Neuron (in vitro differentiated cells): ENCODE data around the gene ATP13A3.

Source experiments
- H2AFZ ChIP-seq: one replicate; pipeline ENCODE4 v1.6.1; 2013; ENCODE audit warnings: low read depth, mild to moderate bottlenecking, inconsistent platforms, low read length, moderate library complexity
- H3K27me3 ChIP-seq: one replicate; pipeline ENCODE4 v1.6.1; 2013; ENCODE audit warnings: low read length; ENCODE audit not compliant: insufficient read depth
- H3K36me3 ChIP-seq: one replicate; pipeline ENCODE4 v1.6.1; 2013; ENCODE audit warnings: low read length; ENCODE audit not compliant: insufficient read depth
- H3K4me1 ChIP-seq: one replicate; pipeline ENCODE4 v1.6.1; 2013; ENCODE audit warnings: low read length; ENCODE audit not compliant: insufficient read depth
- H3K4me3 ChIP-seq: 2 replicates; pipeline ENCODE4 v1.5.1; 2013; ENCODE audit warnings: mild to moderate bottlenecking, low read length, moderate library complexity
- H3K9me3 ChIP-seq: one replicate; pipeline ENCODE4 v1.6.1; 2013; ENCODE audit warnings: low read length

The ATP13A3 gene

DNA sequence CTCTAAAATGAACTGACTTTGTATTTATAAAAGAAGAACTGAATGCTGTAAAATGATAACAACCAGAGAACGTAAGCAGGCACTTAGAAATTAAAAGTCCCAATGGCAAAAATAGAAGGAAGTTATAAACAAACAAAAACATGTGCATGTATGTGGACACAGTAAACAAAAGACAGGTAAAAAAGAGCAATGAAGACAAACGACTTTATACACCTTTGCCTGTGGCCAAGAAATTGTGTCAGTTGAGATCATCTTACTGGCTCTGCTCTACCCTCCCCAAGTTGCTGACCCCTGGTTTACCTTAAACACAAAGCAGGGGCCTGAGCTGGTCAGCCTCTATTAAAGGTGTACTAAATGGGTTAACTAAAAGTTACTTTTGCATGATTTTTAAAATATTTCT, 46.0 kb downstream of the ATP13A3 start:
- Histone ChIP-seq H3K4me1 (no peaks in the 10 kb centered on the region), H3K9me3 (no peaks in the 10 kb centered on the region), H3K4me3 (no peak overlapping the region), H2AFZ (no peak overlapping the region), H3K27me3 (no peaks in the 10 kb centered on the region), H3K36me3 (peaks cover 71% of the 10 kb centered on the region)

- Histone ChIP-seq H3K4me3 (no peak overlapping the region), H3K36me3 (peaks cover 76% of the 10 kb centered on the region), H3K4me1 (no peaks in the 10 kb centered on the region), H3K9me3 (no peaks in the 10 kb centered on the region), H2AFZ (no peak overlapping the region), H3K27me3 (no peaks in the 10 kb centered on the region)
These were observed 46.8 kb downstream of the ATP13A3 start for GRCh38 chr3:194439881-194440550.

- Histone ChIP-seq H3K4me3 (no peak overlapping the region), H3K9me3 (no peaks in the 10 kb centered on the region), H2AFZ (no peak overlapping the region), H3K4me1 (no peaks in the 10 kb centered on the region), H3K27me3 (no peaks in the 10 kb centered on the region), H3K36me3 (peaks cover 88% of the 10 kb centered on the region)
These were observed 52.3 kb downstream of the ATP13A3 start for GRCh38 chr3:194434503-194434902.

DNA sequence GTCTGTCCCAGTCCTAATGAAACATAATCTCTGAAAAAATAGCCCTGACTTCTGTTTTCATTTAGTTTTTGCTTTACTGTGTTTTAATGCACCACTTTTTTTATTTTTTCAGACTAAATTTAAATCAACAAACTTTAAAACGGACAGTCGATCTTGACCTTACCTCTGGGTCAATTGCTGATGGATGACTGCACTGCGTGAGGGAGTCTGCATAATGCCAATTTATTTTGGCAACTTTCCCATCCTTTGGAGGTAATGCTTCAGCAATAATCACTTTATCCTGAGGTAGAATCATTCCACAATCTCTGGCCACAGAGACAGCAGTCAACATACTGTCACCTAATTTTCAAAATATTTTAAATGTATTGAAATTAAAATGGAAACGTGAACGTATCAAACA, 55.2 kb downstream of the ATP13A3 start:
- H3K36me3 ChIP-seq, result peaks cover 79% of the 10 kb centered on the region
- no peak overlapping the region for H3K4me3 ChIP-seq
- no peaks in the 10 kb centered on the region for H3K4me1 ChIP-seq

GRCh38 chr3:194425399-194425798, 61.4 kb downstream of the ATP13A3 start:
- no peaks in the 10 kb centered on the region for H3K9me3 ChIP-seq
- no peaks in the 10 kb centered on the region for H3K27me3 ChIP-seq
- no peak overlapping the region for H2AFZ ChIP-seq
- H3K36me3 ChIP-seq, result peaks cover 61% of the 10 kb centered on the region
- no peaks in the 10 kb centered on the region for H3K4me1 ChIP-seq
- no peak overlapping the region for H3K4me3 ChIP-seq

More for the DNA sequence above, 55.2 kb downstream of the ATP13A3 start:
- no peaks in the 10 kb centered on the region for H3K27me3 ChIP-seq
- H2AFZ ChIP-seq, result no peak overlapping the region
- H3K9me3 ChIP-seq, result no peaks in the 10 kb centered on the region

DNA sequence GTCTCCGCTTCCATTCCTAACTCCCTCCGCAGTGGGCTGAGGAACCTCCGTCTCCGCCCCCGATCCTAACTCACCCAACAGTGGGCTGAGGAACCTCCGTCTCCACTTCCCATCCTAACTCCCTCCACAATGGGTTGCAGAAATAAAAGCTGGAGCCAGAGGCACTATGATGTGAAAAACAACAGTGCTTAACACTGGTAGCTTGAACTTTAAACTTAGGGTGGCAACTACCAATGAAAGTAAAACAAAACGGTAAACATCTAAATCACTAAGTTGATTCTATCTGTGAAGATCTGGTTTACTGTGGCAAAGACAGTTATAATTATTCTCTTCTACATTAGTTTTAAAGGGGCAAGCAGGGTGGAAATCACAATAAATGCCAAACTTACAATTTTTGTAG, 61.8 kb downstream of the ATP13A3 start:
- no peaks in the 10 kb centered on the region for H3K4me1 ChIP-seq
- H2AFZ ChIP-seq, result no peak overlapping the region
- H3K4me3 ChIP-seq, result no peak overlapping the region
- peaks cover 60% of the 10 kb centered on the region for H3K36me3 ChIP-seq
- H3K9me3 ChIP-seq, result no peaks in the 10 kb centered on the region
- no peaks in the 10 kb centered on the region for H3K27me3 ChIP-seq

- no peaks in the 10 kb centered on the region for H3K27me3 ChIP-seq
- no peaks in the 10 kb centered on the region for H3K9me3 ChIP-seq
- H3K4me3 ChIP-seq, result no peak overlapping the region
- no peaks in the 10 kb centered on the region for H3K4me1 ChIP-seq
- H3K36me3 ChIP-seq, result peaks cover 58% of the 10 kb centered on the region
- H2AFZ ChIP-seq, result no peak overlapping the region
These were observed 62.4 kb downstream of the ATP13A3 start for GRCh38 chr3:194424373-194424772.

DNA sequence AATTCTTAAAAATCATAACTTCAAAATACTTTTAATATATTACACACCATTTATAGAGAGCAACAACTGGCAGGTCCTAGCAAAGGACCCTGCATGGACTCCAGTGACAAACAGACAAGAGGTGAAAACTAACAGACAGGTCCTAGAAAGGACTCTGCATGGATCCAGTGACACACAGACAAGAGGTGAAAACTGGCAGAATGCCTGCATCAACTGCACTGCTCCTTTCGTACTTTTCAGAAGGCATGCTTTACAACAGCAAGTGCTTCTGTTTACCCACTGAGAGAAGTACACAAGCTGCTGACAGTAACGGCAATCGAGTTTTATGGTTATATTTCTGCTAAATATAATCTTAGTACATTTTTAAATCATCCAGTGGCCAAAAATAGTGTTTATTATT, 63.5 kb downstream of the ATP13A3 start:
- H3K9me3 ChIP-seq, result no peaks in the 10 kb centered on the region
- H3K4me3 ChIP-seq, result no peak overlapping the region
- H3K4me1 ChIP-seq, result no peaks in the 10 kb centered on the region
- no peak overlapping the region for H2AFZ ChIP-seq
- H3K36me3 ChIP-seq, result peaks cover 58% of the 10 kb centered on the region
- H3K27me3 ChIP-seq, result no peaks in the 10 kb centered on the region

GRCh38 chr3:194422188-194422587, 64.6 kb downstream of the ATP13A3 start:
- Histone ChIP-seq H3K9me3 (no peaks in the 10 kb centered on the region), H2AFZ (no peak overlapping the region), H3K27me3 (no peaks in the 10 kb centered on the region), H3K4me1 (no peaks in the 10 kb centered on the region), H3K36me3 (peaks cover 55% of the 10 kb centered on the region), H3K4me3 (no peak overlapping the region)

GRCh38 chr3:194418671-194419070, 68.1 kb downstream of the ATP13A3 start:
- Histone ChIP-seq H2AFZ (no peak overlapping the region), H3K9me3 (no peaks in the 10 kb centered on the region), H3K4me3 (no peak overlapping the region), H3K27me3 (no peaks in the 10 kb centered on the region), H3K36me3 (peaks cover 37% of the 10 kb centered on the region), H3K4me1 (no peaks in the 10 kb centered on the region)

DNA sequence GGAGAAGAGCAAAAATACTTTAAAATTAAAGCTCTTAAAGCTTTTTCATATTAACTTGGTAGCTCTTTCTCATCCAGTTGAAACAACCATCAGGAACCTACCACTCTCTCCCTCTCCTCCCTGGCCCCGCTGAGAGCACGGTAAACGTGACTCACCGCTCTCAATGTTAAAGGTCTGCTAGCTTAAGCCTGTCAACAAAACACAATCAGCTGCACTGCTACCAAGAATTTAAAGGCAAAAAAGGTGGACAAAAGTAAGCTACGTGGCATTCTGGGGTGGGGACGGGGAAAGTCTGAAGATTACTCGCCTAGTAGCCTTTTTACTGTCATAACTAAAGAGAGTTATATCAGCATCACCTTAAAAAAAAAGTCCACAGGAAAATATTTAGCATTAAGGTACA, 79.4 kb downstream of the ATP13A3 start:
- H3K4me1 ChIP-seq, result peaks cover 31% of the 10 kb centered on the region
- H2AFZ ChIP-seq, result no peak overlapping the region
- no peaks in the 10 kb centered on the region for H3K9me3 ChIP-seq
- H3K36me3 ChIP-seq, result peaks cover 13% of the 10 kb centered on the region
- no peak overlapping the region for H3K4me3 ChIP-seq
- no peaks in the 10 kb centered on the region for H3K27me3 ChIP-seq

GRCh38 chr3:194405766-194406165, 81.0 kb downstream of the ATP13A3 start:
- Histone ChIP-seq H3K4me1 (peaks cover 45% of the 10 kb centered on the region), H3K9me3 (no peaks in the 10 kb centered on the region), H3K4me3 (no peak overlapping the region), H2AFZ (no peak overlapping the region), H3K27me3 (no peaks in the 10 kb centered on the region), H3K36me3 (peaks cover 6% of the 10 kb centered on the region)

DNA sequence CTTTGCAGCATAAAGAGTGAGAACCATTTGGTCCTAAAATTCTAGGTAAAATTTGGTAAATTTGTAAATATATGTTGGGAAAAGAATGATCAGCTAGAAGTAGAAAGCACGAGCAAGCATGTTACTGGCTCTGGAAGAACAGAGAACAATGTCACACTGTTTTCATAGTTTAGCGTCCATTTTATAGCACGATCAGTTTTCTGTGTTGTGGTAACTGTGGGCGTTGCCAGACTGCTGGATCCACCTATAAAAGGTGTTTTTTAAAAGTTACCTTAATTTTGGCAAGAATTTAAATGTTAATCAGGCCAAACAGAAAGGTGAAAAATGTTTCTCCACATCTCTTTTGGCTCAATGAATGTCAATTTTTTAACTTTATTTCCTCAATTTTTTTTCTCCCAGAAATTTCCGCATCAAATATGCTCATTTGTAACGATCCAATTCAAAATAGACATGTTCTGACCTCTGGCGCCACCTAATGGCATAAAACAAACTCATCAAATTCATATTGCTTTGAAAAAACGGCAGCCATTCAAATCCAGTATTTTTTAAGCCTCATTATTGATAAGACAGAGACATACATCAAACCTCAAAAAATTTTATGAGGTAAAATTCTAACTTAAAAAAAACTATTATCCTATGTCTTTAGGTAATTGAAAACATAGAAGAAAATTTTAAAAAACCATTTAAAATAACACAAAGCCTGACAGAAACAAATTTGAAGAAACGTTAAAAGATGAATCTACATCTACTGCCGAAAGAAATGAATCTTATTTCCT, 82.2 kb downstream of the ATP13A3 start:
- H2AFZ ChIP-seq, result no peak overlapping the region
- no peak overlapping the region for H3K4me3 ChIP-seq
- H3K36me3 ChIP-seq, result peaks cover 6% of the 10 kb centered on the region
- H3K9me3 ChIP-seq, result no peaks in the 10 kb centered on the region
- H3K4me1 ChIP-seq, result peaks cover 40% of the 10 kb centered on the region
- no peaks in the 10 kb centered on the region for H3K27me3 ChIP-seq
